ENCODE data around the gene ST6GALNAC4.

DNA sequence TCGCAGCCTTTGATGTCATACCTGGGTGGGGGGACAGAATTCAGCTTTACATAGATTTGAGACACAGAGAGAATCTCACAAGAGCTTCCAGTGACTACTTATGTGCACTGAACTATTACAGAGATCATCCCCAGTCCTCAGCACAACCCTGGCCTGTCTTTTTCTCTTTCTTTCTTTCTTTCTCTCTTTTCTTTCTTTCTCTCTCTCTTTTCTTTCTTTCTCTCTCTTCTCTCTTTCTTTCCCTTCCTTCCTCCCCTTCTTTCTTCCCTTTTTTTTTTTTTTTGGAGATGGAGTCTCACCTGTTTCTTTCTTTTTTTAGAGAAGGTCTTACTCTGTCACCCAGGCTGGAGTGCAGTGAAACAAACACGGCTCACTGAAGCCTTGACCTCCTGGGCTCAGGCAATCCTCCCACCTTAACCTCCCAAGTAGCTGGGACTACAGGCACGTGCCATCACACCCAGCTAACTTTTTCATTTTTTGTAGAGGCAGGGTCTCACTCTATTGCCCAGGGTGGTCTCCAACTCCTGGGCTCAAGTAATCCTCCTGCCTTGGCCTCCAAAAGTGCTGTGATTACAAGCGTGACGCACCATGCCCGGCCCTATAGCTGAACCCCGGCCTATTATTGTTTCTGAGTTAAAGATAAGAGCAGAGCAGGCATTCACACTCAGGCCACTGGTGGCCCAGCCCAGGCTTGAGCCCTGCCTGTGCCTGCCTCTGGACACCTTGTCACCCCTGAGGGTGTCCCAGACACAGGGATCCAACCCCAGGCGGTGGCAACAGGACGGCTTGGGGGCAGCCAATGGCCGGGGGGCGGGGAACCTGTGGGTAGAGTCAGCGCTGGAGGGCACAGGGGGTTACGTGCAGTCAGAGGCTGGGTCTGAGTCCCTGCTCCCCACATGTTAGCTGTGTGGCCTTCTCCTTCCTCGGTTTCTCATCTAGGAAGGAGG lies 9.4 kb upstream of the ST6GALNAC4 start:
- TF ChIP-seq IKZF2 (IDR thresholded peaks at IDR 0.05) (no peak), SMC3 (IDR thresholded peaks at IDR 0.05; ENCODE audit: borderline replicate concordance, low read length) (no peak), CHD1 (IDR thresholded peaks at IDR 0.05; ENCODE audit: low read depth, low read length) (no peak), POLR2AphosphoS5 (IDR thresholded peaks at IDR 0.05; ENCODE audit: low read length) (no peak), SIN3A (IDR thresholded peaks at IDR 0.05; ENCODE audit: low read depth, low read length) (no peak), NFIC (IDR thresholded peaks at IDR 0.05; ENCODE audit: low read depth, low read length) (no peak), CEBPB (IDR thresholded peaks at IDR 0.05; ENCODE audit: borderline replicate concordance in 1 of 2, low read depth in 2 of 2, low read length in 2 of 2) (no peak), ZSCAN29 (IDR thresholded peaks at IDR 0.05) (no peak), BCL11A (IDR thresholded peaks at IDR 0.05; ENCODE audit: low read depth, low read length) (no peak)
- TF ChIP-seq, protein P1, sequence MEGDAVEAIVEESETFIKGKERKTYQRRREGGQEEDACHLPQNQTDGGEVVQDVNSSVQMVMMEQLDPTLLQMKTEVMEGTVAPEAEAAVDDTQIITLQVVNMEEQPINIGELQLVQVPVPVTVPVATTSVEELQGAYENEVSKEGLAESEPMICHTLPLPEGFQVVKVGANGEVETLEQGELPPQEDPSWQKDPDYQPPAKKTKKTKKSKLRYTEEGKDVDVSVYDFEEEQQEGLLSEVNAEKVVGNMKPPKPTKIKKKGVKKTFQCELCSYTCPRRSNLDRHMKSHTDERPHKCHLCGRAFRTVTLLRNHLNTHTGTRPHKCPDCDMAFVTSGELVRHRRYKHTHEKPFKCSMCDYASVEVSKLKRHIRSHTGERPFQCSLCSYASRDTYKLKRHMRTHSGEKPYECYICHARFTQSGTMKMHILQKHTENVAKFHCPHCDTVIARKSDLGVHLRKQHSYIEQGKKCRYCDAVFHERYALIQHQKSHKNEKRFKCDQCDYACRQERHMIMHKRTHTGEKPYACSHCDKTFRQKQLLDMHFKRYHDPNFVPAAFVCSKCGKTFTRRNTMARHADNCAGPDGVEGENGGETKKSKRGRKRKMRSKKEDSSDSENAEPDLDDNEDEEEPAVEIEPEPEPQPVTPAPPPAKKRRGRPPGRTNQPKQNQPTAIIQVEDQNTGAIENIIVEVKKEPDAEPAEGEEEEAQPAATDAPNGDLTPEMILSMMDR (IDR thresholded peaks at IDR 0.05 in 2 of 3, conservative IDR thresholded peaks at IDR 0.05 in 1 of 3; ENCODE audit: control insufficient read depth in 2 of 3, extremely low read depth in 1 of 3, insufficient read depth in 1 of 3, low read depth in 3 of 3, low read length in 3 of 3) = no peak
